H1 (cell line): Measurements from ENCODE around the gene NXN. TPM values are rescaled to one million over a fixed set of nuclear protein-coding genes. Genes with fewer than 3 reads are reported as not detected.

ENCODE experiments used
- CTCF ChIA-PET: fragments of 300-600 bp; sonication (Branson Sonifier 250); formaldehyde crosslinking; loops from one replicate; lab custom pipeline; 2021; ENCODE audit not compliant: partially characterized antibody; lab: Charles Lee
- POLR2A ChIA-PET: fragments of 300-600 bp; sonication (Branson Sonifier 250); formaldehyde crosslinking; loops from one replicate; lab custom pipeline; 2021; ENCODE audit warnings: inconsistent platforms; ENCODE audit not compliant: partially characterized antibody; lab: Charles Lee
- DNase-seq, 2 experiments: peaks; one replicate each; pipeline versions ENCODE4 v3.0.0 to v3.0.0-alpha.2; 2010 to 2022; ENCODE audit warnings: low spot score in 2 of 2, low read depth in 1 of 2, mixed read lengths in 1 of 2
- FAIRE-seq: peaks from 2 replicates; lab custom pipeline; 2011; peaks lifted over from hg19 to GRCh38; lab: Jason Lieb, UNC
- H2AFZ ChIP-seq: 2 replicates; pipeline ENCODE4 v1.8.1; 2012; ENCODE audit warnings: low read length, inconsistent platforms
- H2AK5ac ChIP-seq: 2 replicates; pipeline ENCODE4 v1.6.1; 2013; ENCODE audit warnings: low read depth, low read length
- H2BK120ac ChIP-seq: replicated peaks from 2 replicates; pipeline ENCODE3; 2013; ENCODE audit warnings: low read depth, low read length, inconsistent platforms
- H2BK12ac ChIP-seq: 2 replicates; pipeline ENCODE4 v1.6.1; 2013; ENCODE audit warnings: low read depth, low read length
- H2BK15ac ChIP-seq: 2 replicates; pipeline ENCODE4 v1.6.1; 2013; ENCODE audit warnings: low read length
- H2BK20ac ChIP-seq: 2 replicates; pipeline ENCODE4 v1.6.1; 2013; ENCODE audit warnings: low read length
- H2BK5ac ChIP-seq: 2 replicates; pipeline ENCODE4 v1.6.1; 2013; ENCODE audit warnings: low read depth, low read length
- H3K14ac ChIP-seq: 2 replicates; pipeline ENCODE4 v1.6.1; 2013; ENCODE audit warnings: inconsistent platforms; ENCODE audit not compliant: insufficient read length
- H3K18ac ChIP-seq: 2 replicates; pipeline ENCODE4 v1.6.1; 2013; ENCODE audit warnings: low read length; ENCODE audit errors: extremely low read depth
- H3K23ac ChIP-seq: 2 replicates; pipeline ENCODE4 v1.6.1; 2013; ENCODE audit warnings: inconsistent platforms; ENCODE audit not compliant: insufficient read length
- H3K23me2 ChIP-seq: 2 replicates; pipeline ENCODE4 v1.6.1; 2013; ENCODE audit warnings: low read depth, low read length
- H3K27ac ChIP-seq: 2 replicates; pipeline ENCODE4 v1.6.1; 2011; ENCODE audit warnings: low read depth, low read length, inconsistent platforms
- H3K27me3 ChIP-seq, 4 experiments: replicated peaks in 1 of 4; 1 replicate in 1 of 4; 2 replicates in 3 of 4; pipeline versions ENCODE4 v1.6.1 to v1.8.1; 2011 to 2013; ENCODE audit warnings: low read length in 3 of 4, mild to moderate bottlenecking in 3 of 4, inconsistent platforms in 2 of 4, mixed read lengths in 2 of 4, moderate library complexity in 1 of 4; ENCODE audit not compliant: control insufficient read depth in 3 of 4, insufficient read depth in 3 of 4; ENCODE audit errors: extremely low read depth in 1 of 4
- H3K36me3 ChIP-seq, 4 experiments: 2 replicates each; pipeline versions ENCODE4 v1.6.1 to v1.8.1; 2011 to 2013; ENCODE audit warnings: mild to moderate bottlenecking in 4 of 4, low read length in 3 of 4, moderate library complexity in 2 of 4, control low read depth in 1 of 4, inconsistent platforms in 1 of 4; ENCODE audit not compliant: insufficient read depth in 4 of 4, control insufficient read depth in 2 of 4
- H3K4ac ChIP-seq: replicated peaks from 2 replicates; pipeline ENCODE3; 2013; ENCODE audit warnings: low read length, low read depth, mixed read lengths, inconsistent platforms; ENCODE audit not compliant: insufficient read length
- H3K4me1 ChIP-seq, 4 experiments: replicated peaks in 1 of 4; 1 replicate in 1 of 4; 2 replicates in 3 of 4; pipeline versions ENCODE4 v1.6.1 to v1.8.1; 2011 to 2013; ENCODE audit warnings: low read length in 3 of 4, inconsistent platforms in 2 of 4, mixed read lengths in 1 of 4; ENCODE audit not compliant: insufficient read depth in 4 of 4, control insufficient read depth in 3 of 4
- H3K4me2 ChIP-seq, 2 experiments: 2 replicates each; pipeline versions ENCODE4 v1.6.1 to v1.8.1; 2011 to 2013; ENCODE audit warnings: low read depth in 2 of 2, low read length in 2 of 2, control low read depth in 1 of 2, inconsistent platforms in 1 of 2, mild to moderate bottlenecking in 1 of 2; ENCODE audit not compliant: insufficient read depth in 1 of 2
- H3K4me3 ChIP-seq, 4 experiments: fragments of 200-600, 300-600 bp in 1 of 4; sonication (generic), shearing (Covaris generic), sonication (Bioruptor Twin) in 1 of 4; 2 replicates each; pipeline versions ENCODE4 v1.5.1 to v1.8.1; 2011 to 2016; ENCODE audit warnings: low read length in 4 of 4, low read depth in 3 of 4, control low read depth in 2 of 4, inconsistent platforms in 2 of 4, mild to moderate bottlenecking in 2 of 4, mixed read lengths in 1 of 4, moderate library complexity in 1 of 4; ENCODE audit not compliant: insufficient read depth in 2 of 4; ENCODE audit errors: extremely low read depth in 1 of 4
- H3K56ac ChIP-seq: replicated peaks from 2 replicates; pipeline ENCODE3; 2013; ENCODE audit warnings: low read depth, mild to moderate bottlenecking, mixed read lengths, low read length, inconsistent platforms; ENCODE audit not compliant: insufficient read length
- H3K79me1 ChIP-seq: 2 replicates; pipeline ENCODE4 v1.6.1; 2013; ENCODE audit warnings: low read depth, low read length, control low read depth
- H3K79me2 ChIP-seq, 2 experiments: 2 replicates each; pipeline versions ENCODE4 v1.6.1 to v1.8.1; 2012 to 2013; ENCODE audit warnings: low read length in 2 of 2, mild to moderate bottlenecking in 2 of 2, inconsistent platforms in 1 of 2; ENCODE audit not compliant: insufficient read depth in 2 of 2, control insufficient read depth in 1 of 2
- H3K9ac ChIP-seq, 4 experiments: replicated peaks in 1 of 4; 1 replicate in 1 of 4; 2 replicates in 3 of 4; pipeline versions ENCODE4 v1.6.1 to v1.8.1; 2011 to 2013; ENCODE audit warnings: low read depth in 3 of 4, low read length in 3 of 4, control low read depth in 2 of 4, mild to moderate bottlenecking in 2 of 4, moderate library complexity in 2 of 4, inconsistent platforms in 1 of 4; ENCODE audit errors: extremely low read depth in 1 of 4
- H3K9me3 ChIP-seq, 2 experiments: 2 replicates each; pipeline versions ENCODE4 v1.6.1 to v1.8.1; 2012 to 2013; ENCODE audit warnings: mild to moderate bottlenecking in 2 of 2, moderate library complexity in 2 of 2, control low read depth in 1 of 2, inconsistent platforms in 1 of 2, low read depth in 1 of 2, low read length in 1 of 2, mixed read lengths in 1 of 2; ENCODE audit not compliant: insufficient read depth in 2 of 2
- H4K20me1 ChIP-seq, 2 experiments: replicated peaks in 1 of 2; 2 replicates each; pipeline versions ENCODE3 to v1.8.1; 2011 to 2013; ENCODE audit warnings: inconsistent platforms in 2 of 2, low read length in 2 of 2, mild to moderate bottlenecking in 1 of 2; ENCODE audit not compliant: insufficient read depth in 2 of 2, control insufficient read depth in 1 of 2
- H4K5ac ChIP-seq: 2 replicates; pipeline ENCODE4 v1.6.1; 2013; ENCODE audit warnings: low read length, low read depth, mixed read lengths, inconsistent platforms; ENCODE audit not compliant: insufficient read length
- H4K8ac ChIP-seq: 2 replicates; pipeline ENCODE4 v1.8.0; 2013; ENCODE audit warnings: mild to moderate bottlenecking, moderate library complexity, low read length, inconsistent platforms; ENCODE audit not compliant: insufficient read depth; ENCODE audit errors: extremely low read depth
- H4K91ac ChIP-seq: replicated peaks from 2 replicates; pipeline ENCODE3; 2013; ENCODE audit warnings: low read length, mixed read lengths, inconsistent platforms; ENCODE audit not compliant: insufficient read length
- BCL11A ChIP-seq, 2 experiments: IDR thresholded peaks; one replicate each; pipeline ENCODE4 v1.6.1; 2011; ENCODE audit warnings: low read depth in 2 of 2, low read length in 2 of 2, mild to moderate bottlenecking in 2 of 2
- GTF2F1 ChIP-seq: IDR thresholded peaks from 2 replicates; pipeline ENCODE4 v1.6.1; 2012; ENCODE audit warnings: low read depth, low read length, improper control_type of control experiment, borderline replicate concordance
- HDAC6 ChIP-seq: IDR thresholded peaks from one replicate; pipeline ENCODE4 v1.7.1; 2012; ENCODE audit warnings: low read depth, mild to moderate bottlenecking, inconsistent platforms, low read length, moderate library complexity
- RAD21 ChIP-seq, 2 experiments: IDR thresholded peaks in 1 of 2; conservative IDR thresholded peaks in 1 of 2; 2 replicates each; pipeline ENCODE4 v1.6.1; 2011; ENCODE audit warnings: low read depth in 2 of 2, low read length in 2 of 2, improper control_type of control experiment in 1 of 2, inconsistent platforms in 1 of 2, mild to moderate bottlenecking in 1 of 2, moderate library complexity in 1 of 2
- WGBS, 2 experiments: shearing (Covaris generic) in 1 of 2; methylation state at CpG; one replicate each; pipeline versions ENCODE4 v1.1.6 to v1.1.7; 2013 to 2015; ENCODE audit warnings: low lambda C conversion rate in 2 of 2, mixed read lengths in 2 of 2, inconsistent platforms in 1 of 2, low coverage in 1 of 2, missing lambda C conversion rate in 1 of 2; ENCODE audit not compliant: insufficient replicate concordance in 2 of 2, insufficient coverage in 1 of 2, insufficient read length in 1 of 2; ENCODE audit errors: extremely low coverage in 1 of 2, missing lambda C conversion rate in 1 of 2; 5-methylcytosine and 5-hydroxymethylcytosine counted together
- polyA plus RNA-seq, 7 experiments: library from polyadenylated mRNA; depleted of rRNA in 3 of 7; stranded (reverse) in 5 of 7; unstranded in 2 of 7; fragments of >200 nt in 5 of 7; fragments of 200-250 nt in 2 of 7; gene quantifications; 1 replicate in 5 of 7; 2 replicates in 1 of 7; 4 replicates in 1 of 7; pipeline versions ENCODE4 v1.2.1 to v1.2.3, GENCODE V29; 2011 to 2013; ENCODE audit warnings: missing spikeins in 2 of 7, mixed read lengths in 2 of 7
- total RNA-seq: library from RNA; stranded (reverse); fragmentation: NEBNext Ultra II Directional; extraction: Animal tissue kit (Norgen Biotek cat#: 25700); gene quantifications from 2 replicates; pipeline ENCODE4 v1.2.1, GENCODE V29; 2021

Gene NXN
- total and polyA plus RNA-seq, 2 of the 8 experiments (the other 6 are each of a cell fraction or from before 2014, with no cell fraction given): 94.1 to 107 TPM

DNA sequence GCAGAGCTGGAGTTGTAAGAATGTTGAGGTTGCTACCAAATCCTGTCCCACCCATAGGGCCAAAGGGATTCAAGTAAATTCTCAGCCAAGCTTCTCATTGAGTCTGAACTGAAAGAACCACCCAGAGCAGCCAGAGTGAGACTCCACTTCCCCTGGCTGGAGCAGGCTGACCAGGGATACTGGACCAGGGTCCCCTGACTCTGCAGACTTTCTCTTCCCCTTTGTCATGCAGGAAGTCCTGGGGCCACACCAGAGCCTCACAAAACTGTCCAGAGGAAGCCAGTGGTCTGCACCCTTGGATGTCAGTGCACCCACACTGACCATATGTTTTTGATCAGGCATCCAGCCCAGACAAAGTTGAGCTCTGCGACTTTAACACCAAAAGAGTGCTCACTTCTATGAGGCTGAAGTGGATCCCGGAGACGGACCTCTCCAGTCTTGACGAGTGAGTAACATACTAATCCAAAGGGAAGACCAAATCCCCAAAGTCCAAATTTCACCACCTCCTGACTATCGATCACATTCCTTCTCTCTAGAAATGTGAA lies 4.1 kb downstream of the NXN start:
- no peaks in the 10 kb centered on the region for H3K36me3 ChIP-seq
- peaks cover 7% of the 10 kb centered on the region for H3K23me2 ChIP-seq
- H2AK5ac ChIP-seq: no peak overlapping the region
- H3K18ac ChIP-seq: no peak overlapping the region
- ChIA-PET CTCF (interaction anchor here (1.1 to 17.5 kb wide), 8 partner anchors 13 to 182 kb away, joined by 3 to 258 read pairs (median 4); partner anchors contain the start of gene TIMM22), POLR2A (interaction anchor here (0.5 to 2.9 kb wide), 7 partner anchors 10 to 200 kb away, joined by 3 to 9 read pairs (median 4); no protein-coding TSS in a partner anchor)
- H2BK20ac ChIP-seq: no peak overlapping the region
- H2BK120ac ChIP-seq: no peak overlapping the region
- H4K8ac ChIP-seq: no peak overlapping the region
- H3K56ac ChIP-seq: no peak overlapping the region
- no peak overlapping the region for H4K91ac ChIP-seq
- no peak overlapping the region; the same call in 1 of the 2 replicates for H2BK15ac ChIP-seq
- no peak overlapping the region for H3K9ac ChIP-seq
- no peak overlapping the region for H4K5ac ChIP-seq
- H2BK5ac ChIP-seq: no peak overlapping the region
- H2AFZ ChIP-seq: no peak overlapping the region
- no peak for FAIRE-seq
- 86% methylated on average over 5 of the region's 5 CpGs; no CpG with 5 or more reads in 1 of the 2 experiments for WGBS, 2 experiments
- 0 out of 8 replicates have a peak overlapping the region, but pooled peaks of 1 of the 4 experiments have one; percentile 2 for H3K4me3 ChIP-seq
- no peak overlapping the region for H2BK12ac ChIP-seq
- H3K79me2 ChIP-seq: peaks cover 18 to 76% of the 10 kb centered on the region in 2 experiments
- no peak overlapping the region for H3K23ac ChIP-seq
- no peaks in the 10 kb centered on the region for H3K27me3 ChIP-seq
- H3K79me1 ChIP-seq: peaks cover 16% of the 10 kb centered on the region
- TF ChIP-seq RAD21 (IDR thresholded peaks at IDR 0.05 in 1 of 2, conservative IDR thresholded peaks at IDR 0.05 in 1 of 2; ENCODE audit: low read depth in 2 of 2, low read length in 2 of 2) (no peak), BCL11A (IDR thresholded peaks at IDR 0.05; ENCODE audit: low read depth in 2 of 2, low read length in 2 of 2) (no peak), HDAC6 (no peak), GTF2F1 (no peak)
- TF ChIP-seq, all 59 proteins: peak for 0
- Histone ChIP-seq H3K4ac (no peak overlapping the region), H3K27ac (no peak overlapping the region), H4K20me1 (peaks cover 7% of the 10 kb centered on the region in 2 experiments), H3K9me3 (no peaks in the 10 kb centered on the region), H3K4me2 (peak overlapping the region in 1 of 2 experiments; percentile 28; a peak in 1 of 4 replicates), H3K4me1 (peaks cover 8 to 30% (median 15%) of the 10 kb centered on the region in 4 experiments), H3K14ac (no peak overlapping the region)
- no peak for DNase-seq
